ENCODE results near the gene TBXAS1. TPM values are rescaled to one million over a fixed set of nuclear protein-coding genes. Genes with fewer than 3 reads are reported as not detected.

Gene TBXAS1
- total RNA-seq, 2 experiments from 2014 or later, result 0.86 TPM; not detected in 1

GRCh38 chr7:139808427-139808826 is 20.6 kb upstream of the TBXAS1 start:
- intact Hi-C loops (cut with micrococcal nuclease; ENCODE audit: unreplicated experiment), result no loop called here
- no TSS peak for BruUV-seq (replicated peaks)
- ChIA-PET CTCF (ENCODE audit: unreplicated experiment) (no interaction called here), POLR2A (no interaction called here)
- no peaks in the 10 kb centered on the region for H3K9me2 ChIP-seq (ENCODE audit: insufficient read depth, low read length)
- no peak overlapping the region for H2AFZ ChIP-seq (ENCODE audit: low read length)
- H3K9me3 ChIP-seq (ENCODE audit: low read length), result 0 out of 2 replicates have a peak, but pooled peaks cover 6% of the 10 kb centered on the region
- DNase-seq (ENCODE audit: low spot score), result no peak
- no peaks in the 10 kb centered on the region for H3K36me3 ChIP-seq (ENCODE audit: insufficient read depth, low read length)
- no peaks in the 10 kb centered on the region for H4K20me1 ChIP-seq (ENCODE audit: insufficient read depth, low read length)
- no peaks in the 10 kb centered on the region for H3K4me1 ChIP-seq (ENCODE audit: insufficient read depth, low read length, poor library complexity, severe bottlenecking)
- TF ChIP-seq, protein P1, sequence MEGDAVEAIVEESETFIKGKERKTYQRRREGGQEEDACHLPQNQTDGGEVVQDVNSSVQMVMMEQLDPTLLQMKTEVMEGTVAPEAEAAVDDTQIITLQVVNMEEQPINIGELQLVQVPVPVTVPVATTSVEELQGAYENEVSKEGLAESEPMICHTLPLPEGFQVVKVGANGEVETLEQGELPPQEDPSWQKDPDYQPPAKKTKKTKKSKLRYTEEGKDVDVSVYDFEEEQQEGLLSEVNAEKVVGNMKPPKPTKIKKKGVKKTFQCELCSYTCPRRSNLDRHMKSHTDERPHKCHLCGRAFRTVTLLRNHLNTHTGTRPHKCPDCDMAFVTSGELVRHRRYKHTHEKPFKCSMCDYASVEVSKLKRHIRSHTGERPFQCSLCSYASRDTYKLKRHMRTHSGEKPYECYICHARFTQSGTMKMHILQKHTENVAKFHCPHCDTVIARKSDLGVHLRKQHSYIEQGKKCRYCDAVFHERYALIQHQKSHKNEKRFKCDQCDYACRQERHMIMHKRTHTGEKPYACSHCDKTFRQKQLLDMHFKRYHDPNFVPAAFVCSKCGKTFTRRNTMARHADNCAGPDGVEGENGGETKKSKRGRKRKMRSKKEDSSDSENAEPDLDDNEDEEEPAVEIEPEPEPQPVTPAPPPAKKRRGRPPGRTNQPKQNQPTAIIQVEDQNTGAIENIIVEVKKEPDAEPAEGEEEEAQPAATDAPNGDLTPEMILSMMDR (conservative IDR thresholded peaks at IDR 0.05; ENCODE audit: low read length), result no peak
- TF ChIP-seq EZH2phosphoT487 (IDR thresholded peaks at IDR 0.05; ENCODE audit: borderline replicate concordance, low read depth, low read length), result no peak
- H3K4me3 ChIP-seq (ENCODE audit: low read depth, low read length, poor library complexity, severe bottlenecking), result no peak overlapping the region
- H3K4me2 ChIP-seq (ENCODE audit: low read length), result no peak overlapping the region
- H3K27ac ChIP-seq (ENCODE audit: low read depth, low read length, poor library complexity, severe bottlenecking), result no peak overlapping the region
- H3K79me2 ChIP-seq (ENCODE audit: insufficient read depth, low read depth, low read length), result no peaks in the 10 kb centered on the region

GRCh38 chr7:139808846-139809442 is 20.1 kb upstream of the TBXAS1 start:
- TF ChIP-seq EZH2phosphoT487 (IDR thresholded peaks at IDR 0.05; ENCODE audit: borderline replicate concordance, low read depth, low read length), result no peak
- TF ChIP-seq, protein P1 (conservative IDR thresholded peaks at IDR 0.05; ENCODE audit: low read length), result no peak
- no peak for DNase-seq (ENCODE audit: low spot score)
- 0 out of 2 replicates have a peak, but pooled peaks cover under 1% of the 10 kb centered on the region for H3K9me3 ChIP-seq (ENCODE audit: low read length)
- H3K27ac ChIP-seq (ENCODE audit: low read depth, low read length, poor library complexity, severe bottlenecking), result no peak overlapping the region
- no peaks in the 10 kb centered on the region for H3K79me2 ChIP-seq (ENCODE audit: insufficient read depth, low read depth, low read length)
- H4K20me1 ChIP-seq (ENCODE audit: insufficient read depth, low read length), result no peaks in the 10 kb centered on the region
- no peak overlapping the region for H3K4me3 ChIP-seq (ENCODE audit: low read depth, low read length, poor library complexity, severe bottlenecking)
- ChIA-PET POLR2A (no interaction called here), CTCF (ENCODE audit: unreplicated experiment) (interaction anchor here (0.5 kb wide), 1 partner anchor 362 kb away, joined by 6 read pairs; no protein-coding TSS in a partner anchor)
- H2AFZ ChIP-seq (ENCODE audit: low read length), result no peak overlapping the region
- H3K4me1 ChIP-seq (ENCODE audit: insufficient read depth, low read length, poor library complexity, severe bottlenecking), result no peaks in the 10 kb centered on the region
- H3K36me3 ChIP-seq (ENCODE audit: insufficient read depth, low read length), result no peaks in the 10 kb centered on the region
- BruUV-seq (replicated peaks), result no TSS peak
- no peak overlapping the region for H3K4me2 ChIP-seq (ENCODE audit: low read length)
- no peaks in the 10 kb centered on the region for H3K9me2 ChIP-seq (ENCODE audit: insufficient read depth, low read length)
- intact Hi-C loops (cut with micrococcal nuclease; ENCODE audit: unreplicated experiment), result no loop called here

DNA sequence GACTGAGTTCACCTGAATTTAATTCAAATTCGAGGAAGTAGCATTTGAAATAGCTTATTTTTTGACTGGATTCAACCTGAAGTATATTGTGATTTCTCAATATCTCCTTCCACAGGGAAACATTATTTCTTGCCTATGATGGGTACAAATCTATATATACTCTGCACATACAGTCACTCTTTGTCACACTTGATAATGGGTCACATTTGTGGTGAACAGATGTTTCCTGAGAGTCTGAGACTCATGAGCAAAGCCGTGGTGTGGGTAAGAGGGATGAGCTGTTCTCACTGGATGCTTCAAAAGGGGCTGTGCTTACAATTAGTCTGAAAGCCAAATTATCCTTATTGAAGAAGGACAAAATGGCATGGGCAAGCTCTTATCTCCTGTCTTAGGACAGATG is 18.0 kb upstream of the TBXAS1 start:
- intact Hi-C loops (cut with micrococcal nuclease; ENCODE audit: unreplicated experiment), result no loop called here
- no peaks in the 10 kb centered on the region for H3K4me1 ChIP-seq (ENCODE audit: insufficient read depth, low read length, poor library complexity, severe bottlenecking)
- no peaks in the 10 kb centered on the region for H4K20me1 ChIP-seq (ENCODE audit: insufficient read depth, low read length)
- DNase-seq (ENCODE audit: low spot score), result no peak
- H3K4me3 ChIP-seq (ENCODE audit: low read depth, low read length, poor library complexity, severe bottlenecking), result no peak overlapping the region
- H3K4me2 ChIP-seq (ENCODE audit: low read length), result no peak overlapping the region
- H3K79me2 ChIP-seq (ENCODE audit: insufficient read depth, low read depth, low read length), result no peaks in the 10 kb centered on the region
- no peak for TF ChIP-seq EZH2phosphoT487 (IDR thresholded peaks at IDR 0.05; ENCODE audit: borderline replicate concordance, low read depth, low read length)
- TF ChIP-seq, protein P1 (conservative IDR thresholded peaks at IDR 0.05; ENCODE audit: low read length), result no peak
- CTCF ChIA-PET (ENCODE audit: unreplicated experiment), result no interaction called here
- H2AFZ ChIP-seq (ENCODE audit: low read length), result no peak overlapping the region
- POLR2A ChIA-PET, result no interaction called here
- BruUV-seq (replicated peaks), result no TSS peak
- no peaks in the 10 kb centered on the region for H3K36me3 ChIP-seq (ENCODE audit: insufficient read depth, low read length)
- no peaks in the 10 kb centered on the region for H3K9me2 ChIP-seq (ENCODE audit: insufficient read depth, low read length)
- H3K27ac ChIP-seq (ENCODE audit: low read depth, low read length, poor library complexity, severe bottlenecking), result no peak overlapping the region
- H3K9me3 ChIP-seq (ENCODE audit: low read length), result no peaks in the 10 kb centered on the region
